Measurements from ENCODE around the gene CYP26C1. TPM values are rescaled to one million over a fixed set of nuclear protein-coding genes. Genes with fewer than 3 reads are reported as not detected.

Gene CYP26C1
- total RNA-seq, 2 experiments from 2014 or later = 0.15 to 0.19 TPM

DNA sequence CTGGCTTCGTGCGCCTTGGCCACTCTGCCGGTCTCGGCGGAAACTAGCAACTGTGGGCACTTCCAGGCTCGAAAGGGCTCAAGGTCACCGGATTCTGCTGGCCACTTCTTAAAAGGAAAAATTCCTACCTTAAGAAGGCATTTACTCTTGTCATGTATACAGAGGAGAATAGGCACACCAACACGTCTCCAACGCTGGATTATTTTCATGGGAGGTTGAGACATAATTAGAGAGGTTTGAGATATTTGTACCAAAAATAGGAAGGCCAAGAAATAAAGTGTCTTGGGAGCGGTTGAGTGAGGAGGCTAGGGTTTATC lies 8.6 kb downstream of the CYP26C1 start:
- Histone ChIP-seq H3K36me3 (ENCODE audit: insufficient read depth, low read length) (no peaks in the 10 kb centered on the region), H3K4me3 (ENCODE audit: low read depth, low read length, poor library complexity, severe bottlenecking) (no peak overlapping the region), H3K9me2 (ENCODE audit: insufficient read depth, low read length) (no peaks in the 10 kb centered on the region), H4K20me1 (ENCODE audit: insufficient read depth, low read length) (no peaks in the 10 kb centered on the region), H3K4me2 (ENCODE audit: low read length) (no peak overlapping the region), H3K27ac (ENCODE audit: low read depth, low read length, poor library complexity, severe bottlenecking) (no peak overlapping the region), H2AFZ (ENCODE audit: low read length) (no peak overlapping the region), H3K4me1 (ENCODE audit: insufficient read depth, low read length, poor library complexity, severe bottlenecking) (no peaks in the 10 kb centered on the region), H3K9me3 (ENCODE audit: low read length) (no peaks in the 10 kb centered on the region), H3K79me2 (ENCODE audit: insufficient read depth, low read depth, low read length) (no peaks in the 10 kb centered on the region)
- intact Hi-C loops (cut with micrococcal nuclease; ENCODE audit: unreplicated experiment) = no loop called here
- ChIA-PET POLR2A (interaction anchor here (1.3 kb wide), 1 partner anchor 19 kb away, joined by 3 read pairs; no protein-coding TSS in a partner anchor), CTCF (ENCODE audit: unreplicated experiment) (no interaction called here)
- DNase-seq (ENCODE audit: low spot score) = no peak
- BruUV-seq (replicated peaks) = no TSS peak
- no peak for TF ChIP-seq EZH2phosphoT487 (IDR thresholded peaks at IDR 0.05; ENCODE audit: borderline replicate concordance, low read depth, low read length)
- TF ChIP-seq, protein P1, sequence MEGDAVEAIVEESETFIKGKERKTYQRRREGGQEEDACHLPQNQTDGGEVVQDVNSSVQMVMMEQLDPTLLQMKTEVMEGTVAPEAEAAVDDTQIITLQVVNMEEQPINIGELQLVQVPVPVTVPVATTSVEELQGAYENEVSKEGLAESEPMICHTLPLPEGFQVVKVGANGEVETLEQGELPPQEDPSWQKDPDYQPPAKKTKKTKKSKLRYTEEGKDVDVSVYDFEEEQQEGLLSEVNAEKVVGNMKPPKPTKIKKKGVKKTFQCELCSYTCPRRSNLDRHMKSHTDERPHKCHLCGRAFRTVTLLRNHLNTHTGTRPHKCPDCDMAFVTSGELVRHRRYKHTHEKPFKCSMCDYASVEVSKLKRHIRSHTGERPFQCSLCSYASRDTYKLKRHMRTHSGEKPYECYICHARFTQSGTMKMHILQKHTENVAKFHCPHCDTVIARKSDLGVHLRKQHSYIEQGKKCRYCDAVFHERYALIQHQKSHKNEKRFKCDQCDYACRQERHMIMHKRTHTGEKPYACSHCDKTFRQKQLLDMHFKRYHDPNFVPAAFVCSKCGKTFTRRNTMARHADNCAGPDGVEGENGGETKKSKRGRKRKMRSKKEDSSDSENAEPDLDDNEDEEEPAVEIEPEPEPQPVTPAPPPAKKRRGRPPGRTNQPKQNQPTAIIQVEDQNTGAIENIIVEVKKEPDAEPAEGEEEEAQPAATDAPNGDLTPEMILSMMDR (conservative IDR thresholded peaks at IDR 0.05; ENCODE audit: low read length) = no peak

DNA sequence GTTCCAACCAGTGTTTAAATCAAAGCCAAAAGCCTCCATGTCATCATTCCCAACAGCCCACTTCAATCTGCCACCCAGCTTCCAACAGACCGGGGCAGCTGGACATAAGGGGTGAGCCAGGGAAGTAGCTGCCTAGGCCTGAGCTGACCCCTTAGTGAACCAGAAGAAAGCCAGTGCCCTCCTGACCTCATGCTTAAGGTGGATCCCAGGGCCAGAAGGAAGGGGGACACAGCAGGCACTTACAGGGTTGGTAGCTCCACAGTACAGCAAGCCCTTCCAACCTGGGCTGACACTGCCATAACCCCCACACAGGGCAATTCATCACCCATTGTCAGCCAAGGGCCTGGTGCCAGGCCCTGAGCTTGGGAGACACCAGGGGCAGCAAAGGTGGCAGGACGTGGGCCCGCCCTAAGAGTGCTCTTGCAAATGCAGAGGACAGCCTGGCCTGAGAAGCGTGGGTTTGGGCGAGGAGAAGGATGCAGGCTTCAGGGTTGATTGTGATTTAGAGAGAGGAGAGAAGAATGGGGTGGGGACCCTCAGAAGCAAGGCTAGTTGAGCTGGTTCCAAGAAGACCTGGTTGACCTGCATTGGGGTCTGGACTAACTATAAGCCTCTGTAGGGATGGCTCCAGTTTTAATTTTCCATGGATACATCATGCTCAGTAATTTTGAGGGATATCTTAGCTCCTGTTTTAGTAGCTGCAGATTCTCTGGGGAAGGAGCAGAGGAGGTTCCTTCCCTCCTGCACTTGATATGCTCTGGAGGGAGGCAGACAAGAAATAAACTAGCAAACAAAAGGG lies 10.0 kb downstream of the CYP26C1 start:
- POLR2A ChIA-PET = interaction anchor here (0.6 to 1.3 kb wide), 3 partner anchors 17 to 1086 kb away, joined by 3 to 4 read pairs (median 3); no protein-coding TSS in a partner anchor
- Histone ChIP-seq H3K4me1 (ENCODE audit: insufficient read depth, low read length, poor library complexity, severe bottlenecking) (no peaks in the 10 kb centered on the region), H3K9me3 (ENCODE audit: low read length) (no peaks in the 10 kb centered on the region), H2AFZ (ENCODE audit: low read length) (no peak overlapping the region), H3K27ac (ENCODE audit: low read depth, low read length, poor library complexity, severe bottlenecking) (no peak overlapping the region), H3K4me2 (ENCODE audit: low read length) (no peak overlapping the region), H3K4me3 (ENCODE audit: low read depth, low read length, poor library complexity, severe bottlenecking) (no peak overlapping the region), H3K9me2 (ENCODE audit: insufficient read depth, low read length) (no peaks in the 10 kb centered on the region), H3K36me3 (ENCODE audit: insufficient read depth, low read length) (no peaks in the 10 kb centered on the region), H4K20me1 (ENCODE audit: insufficient read depth, low read length) (no peaks in the 10 kb centered on the region), H3K79me2 (ENCODE audit: insufficient read depth, low read depth, low read length) (no peaks in the 10 kb centered on the region)
- no peak for DNase-seq (ENCODE audit: low spot score)
- CTCF ChIA-PET (ENCODE audit: unreplicated experiment) = no interaction called here
- TF ChIP-seq, protein P1 (conservative IDR thresholded peaks at IDR 0.05; ENCODE audit: low read length) = no peak
- BruUV-seq (replicated peaks) = no TSS peak
- intact Hi-C loops (cut with micrococcal nuclease; ENCODE audit: unreplicated experiment) = no loop called here

DNA sequence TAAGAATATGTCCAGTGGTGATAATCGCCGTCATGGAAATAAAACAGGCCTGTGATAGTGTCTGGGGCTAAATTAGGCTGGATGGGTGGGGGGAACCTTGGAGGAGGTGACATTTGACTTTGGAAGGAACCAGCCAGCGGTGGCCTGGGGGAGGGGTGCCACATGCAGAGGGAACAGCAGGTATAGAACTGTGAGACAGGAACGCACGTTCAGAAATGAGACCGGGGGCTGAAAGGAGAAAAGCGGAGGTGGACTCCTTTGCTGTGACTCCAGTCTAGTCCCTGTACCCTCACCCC lies 10.5 kb downstream of the CYP26C1 start:
- no peak overlapping the region for H3K27ac ChIP-seq (ENCODE audit: low read depth, low read length, poor library complexity, severe bottlenecking)
- H3K79me2 ChIP-seq (ENCODE audit: insufficient read depth, low read depth, low read length) = no peaks in the 10 kb centered on the region
- H3K9me2 ChIP-seq (ENCODE audit: insufficient read depth, low read length) = no peaks in the 10 kb centered on the region
- intact Hi-C loops (cut with micrococcal nuclease; ENCODE audit: unreplicated experiment) = no loop called here
- H3K4me1 ChIP-seq (ENCODE audit: insufficient read depth, low read length, poor library complexity, severe bottlenecking) = no peaks in the 10 kb centered on the region
- H4K20me1 ChIP-seq (ENCODE audit: insufficient read depth, low read length) = no peaks in the 10 kb centered on the region
- POLR2A ChIA-PET = no interaction called here
- no peak overlapping the region for H3K4me2 ChIP-seq (ENCODE audit: low read length)
- no peak overlapping the region for H2AFZ ChIP-seq (ENCODE audit: low read length)
- no TSS peak for BruUV-seq (replicated peaks)
- no peaks in the 10 kb centered on the region for H3K36me3 ChIP-seq (ENCODE audit: insufficient read depth, low read length)
- no peaks in the 10 kb centered on the region for H3K9me3 ChIP-seq (ENCODE audit: low read length)
- no peak overlapping the region for H3K4me3 ChIP-seq (ENCODE audit: low read depth, low read length, poor library complexity, severe bottlenecking)
- DNase-seq (ENCODE audit: low spot score) = no peak
- TF ChIP-seq, protein P1 (conservative IDR thresholded peaks at IDR 0.05; ENCODE audit: low read length) = no peak
- TF ChIP-seq EZH2phosphoT487 (IDR thresholded peaks at IDR 0.05; ENCODE audit: borderline replicate concordance, low read depth, low read length) = no peak
- CTCF ChIA-PET (ENCODE audit: unreplicated experiment) = no interaction called here

All from OCI-LY7 (cell line).